Retinal pigment epithelial cell (primary cell): ENCODE results near the gene PTPRK.

ENCODE experiments used
- DNase-seq: peaks from one replicate; pipeline ENCODE4 v3.0.0-alpha.2; 2010; ENCODE audit warnings: low read depth
- H3K4me3 ChIP-seq: 2 replicates; pipeline ENCODE4 v1.5.1; 2011; ENCODE audit warnings: mild to moderate bottlenecking, low read length, control low read depth, moderate library complexity
- TF ChIP-seq, protein P1 (sequence below): conservative IDR thresholded peaks from 2 replicates; pipeline ENCODE4 v1.5.1; 2011; ENCODE audit warnings: low read depth, low read length, control low read depth, inconsistent platforms

Gene PTPRK

DNA sequence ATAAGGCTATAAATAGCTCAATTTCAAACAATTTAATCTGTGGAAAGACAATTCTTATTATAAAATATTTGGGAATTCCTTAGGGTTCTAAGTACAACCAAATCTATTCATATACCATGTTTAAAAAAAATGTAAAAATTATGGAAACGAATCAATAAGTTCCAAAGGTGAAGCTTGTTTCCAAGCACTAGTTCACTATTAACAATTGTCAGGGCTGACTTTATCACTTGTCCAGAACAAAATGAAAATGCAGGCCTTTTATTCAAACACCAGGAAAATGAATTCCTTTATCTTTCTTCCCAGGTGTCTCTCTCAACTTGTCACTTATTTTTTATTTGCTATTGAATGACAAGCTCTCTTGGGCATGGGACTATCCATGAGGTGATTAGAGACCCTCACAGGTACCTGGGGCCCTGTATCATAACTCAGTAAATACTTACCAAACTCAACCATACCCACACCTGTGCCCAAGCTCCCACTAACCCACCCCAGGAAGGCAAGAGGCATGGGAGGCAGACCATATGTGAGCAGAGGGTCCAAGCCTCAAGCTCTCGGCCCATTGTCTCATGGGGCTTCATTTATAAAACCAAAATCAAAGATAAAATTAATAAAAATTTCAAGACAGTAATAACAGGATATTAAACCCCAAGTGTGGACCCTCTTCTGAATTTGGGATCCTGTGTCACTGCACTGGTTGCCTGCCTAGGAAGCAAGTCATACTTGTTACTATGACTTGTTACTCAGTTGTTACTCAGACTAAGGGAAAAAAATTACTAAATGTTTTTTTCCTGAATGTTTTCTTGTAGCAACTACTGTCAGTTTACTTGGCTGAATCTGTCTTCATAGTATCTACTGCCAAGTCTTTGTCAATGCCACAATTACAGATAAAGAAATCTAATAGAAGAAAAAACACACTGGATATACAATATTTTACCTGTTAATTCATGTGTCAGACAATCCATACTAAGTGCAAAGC, 54.7 kb downstream of the PTPRK start:
- DNase-seq: no peak
- H3K4me3 ChIP-seq: no peak overlapping the region
- TF ChIP-seq, protein P1, sequence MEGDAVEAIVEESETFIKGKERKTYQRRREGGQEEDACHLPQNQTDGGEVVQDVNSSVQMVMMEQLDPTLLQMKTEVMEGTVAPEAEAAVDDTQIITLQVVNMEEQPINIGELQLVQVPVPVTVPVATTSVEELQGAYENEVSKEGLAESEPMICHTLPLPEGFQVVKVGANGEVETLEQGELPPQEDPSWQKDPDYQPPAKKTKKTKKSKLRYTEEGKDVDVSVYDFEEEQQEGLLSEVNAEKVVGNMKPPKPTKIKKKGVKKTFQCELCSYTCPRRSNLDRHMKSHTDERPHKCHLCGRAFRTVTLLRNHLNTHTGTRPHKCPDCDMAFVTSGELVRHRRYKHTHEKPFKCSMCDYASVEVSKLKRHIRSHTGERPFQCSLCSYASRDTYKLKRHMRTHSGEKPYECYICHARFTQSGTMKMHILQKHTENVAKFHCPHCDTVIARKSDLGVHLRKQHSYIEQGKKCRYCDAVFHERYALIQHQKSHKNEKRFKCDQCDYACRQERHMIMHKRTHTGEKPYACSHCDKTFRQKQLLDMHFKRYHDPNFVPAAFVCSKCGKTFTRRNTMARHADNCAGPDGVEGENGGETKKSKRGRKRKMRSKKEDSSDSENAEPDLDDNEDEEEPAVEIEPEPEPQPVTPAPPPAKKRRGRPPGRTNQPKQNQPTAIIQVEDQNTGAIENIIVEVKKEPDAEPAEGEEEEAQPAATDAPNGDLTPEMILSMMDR: no peak

GRCh38 chr6:128464790-128465189, 55.6 kb downstream of the PTPRK start:
- no peak for DNase-seq

DNA sequence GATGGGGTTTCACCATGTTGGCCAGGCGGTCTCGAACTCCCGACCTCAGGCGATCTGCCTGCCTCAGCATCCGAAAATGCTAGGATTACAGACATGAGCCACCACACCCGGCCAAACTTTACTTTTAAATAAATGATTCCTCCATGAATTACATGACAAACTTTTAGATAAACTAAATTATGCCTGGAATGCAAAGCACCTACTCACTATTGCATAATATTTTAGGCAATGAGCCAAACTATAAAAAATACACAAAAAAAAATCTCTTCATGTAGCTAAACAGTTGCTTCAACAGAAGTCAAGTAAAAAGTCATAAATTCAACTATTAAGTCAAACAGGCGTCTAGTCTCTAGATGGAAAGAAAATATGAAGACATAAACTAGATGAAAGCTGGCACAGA, 56.5 kb downstream of the PTPRK start:
- DNase-seq: peak; percentile 36
- H3K4me3 ChIP-seq: no peak overlapping the region
- TF ChIP-seq, protein P1: no peak

More at GRCh38 chr6:128464790-128465189, 55.6 kb downstream of the PTPRK start:
- TF ChIP-seq, protein P1: no peak
- H3K4me3 ChIP-seq: no peak overlapping the region

DNA sequence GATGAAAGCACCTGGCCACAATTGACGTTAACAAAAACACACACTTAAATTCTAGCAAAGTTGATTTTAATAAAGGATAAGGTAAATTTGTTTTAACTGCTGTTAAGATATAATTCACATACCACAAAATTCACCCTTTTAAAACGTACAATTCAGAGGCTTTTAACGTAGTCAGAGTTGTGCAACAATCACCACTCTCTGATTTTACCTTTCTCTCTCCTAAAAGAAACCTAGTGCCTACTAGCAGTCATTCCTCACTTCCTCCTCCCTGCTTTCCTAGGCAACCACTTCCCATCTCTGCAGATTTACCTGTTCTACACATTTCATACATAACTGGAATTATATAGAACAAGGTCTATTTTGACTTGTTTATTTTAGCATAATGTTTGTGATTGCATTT, 58.9 kb downstream of the PTPRK start:
- no peak overlapping the region for H3K4me3 ChIP-seq
- no peak for DNase-seq
- TF ChIP-seq, protein P1: no peak

- TF ChIP-seq, protein P1: no peak
- H3K4me3 ChIP-seq: no peak overlapping the region
- DNase-seq: no peak
These were observed 63.7 kb downstream of the PTPRK start for GRCh38 chr6:128456510-128457230.

GRCh38 chr6:128455959-128456358, 64.4 kb downstream of the PTPRK start:
- DNase-seq: no peak
- TF ChIP-seq, protein P1: no peak
- no peak overlapping the region for H3K4me3 ChIP-seq

DNA sequence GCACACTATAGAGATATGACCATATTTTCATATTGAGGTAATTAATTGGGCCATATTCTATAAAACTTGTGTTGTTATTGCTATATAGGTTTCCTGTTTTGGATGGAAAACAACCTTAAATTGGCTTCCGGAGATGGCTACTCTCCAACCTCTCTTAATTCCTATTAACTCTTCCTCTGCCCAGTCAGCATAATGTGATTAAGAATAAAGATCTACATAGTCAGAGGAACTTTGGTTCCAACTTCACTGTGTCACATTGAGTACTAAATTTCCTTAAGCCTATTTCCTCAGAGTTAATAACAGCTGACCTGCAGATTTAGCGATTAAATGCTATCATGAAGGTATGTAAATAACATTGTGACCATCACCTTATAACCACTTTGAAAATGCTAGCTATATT, 67.7 kb downstream of the PTPRK start:
- DNase-seq: no peak
- TF ChIP-seq, protein P1: no peak
- no peak overlapping the region for H3K4me3 ChIP-seq
